SU-DHL-6 (cell line): ENCODE data around the gene ACAD10.

Experiments used
- H2AFZ ChIP-seq: fragments of 200-600 bp; sonication (generic); 2 replicates; pipeline ENCODE4 v1.6.1; 2014; ENCODE audit warnings: low read depth, mild to moderate bottlenecking, moderate library complexity, mixed read lengths, antibody characterized with exemption, low read length; ENCODE audit not compliant: severe bottlenecking
- H3F3A ChIP-seq: fragments of 200-600 bp; shearing (Covaris generic); 2 replicates; pipeline ENCODE4 v1.6.0; 2016; ENCODE audit warnings: antibody characterized with exemption, mild to moderate bottlenecking; ENCODE audit not compliant: insufficient read depth
- H3K27ac ChIP-seq: fragments of 200-600 bp; sonication (generic); 2 replicates; pipeline ENCODE4 v1.5.1; 2016; ENCODE audit warnings: low read depth, mild to moderate bottlenecking, low read length, moderate library complexity, mixed read lengths
- H3K27me3 ChIP-seq: fragments of 200-600 bp; sonication (generic), shearing (Covaris generic); 2 replicates; pipeline ENCODE4 v1.6.0; 2014; ENCODE audit warnings: mild to moderate bottlenecking, low read length
- H3K36me3 ChIP-seq: fragments of 200-600 bp; sonication (generic); 2 replicates; pipeline ENCODE4 v1.6.1; 2014; ENCODE audit warnings: mild to moderate bottlenecking, low read length, mixed read lengths
- H3K4me2 ChIP-seq: fragments of 300-600, 200-600 bp; shearing (Covaris generic), sonication (generic); 2 replicates; pipeline ENCODE4 v1.6.0; 2014; ENCODE audit warnings: low read length, low read depth, mild to moderate bottlenecking; ENCODE audit not compliant: poor library complexity, severe bottlenecking
- H3K4me3 ChIP-seq: fragments of 200-600 bp; sonication (generic); 2 replicates; pipeline ENCODE4 v1.5.1; 2014; ENCODE audit warnings: antibody characterized with exemption, low read length, mild to moderate bottlenecking, mixed read lengths; ENCODE audit not compliant: insufficient read depth, poor library complexity, severe bottlenecking
- H3K79me2 ChIP-seq: fragments of 200-600 bp; sonication (generic); 2 replicates; pipeline ENCODE4 v1.6.1; 2014; ENCODE audit warnings: mild to moderate bottlenecking, low read length, moderate library complexity; ENCODE audit not compliant: insufficient read depth
- H3K9ac ChIP-seq: fragments of 200-600 bp; sonication (generic); 2 replicates; pipeline ENCODE4 v1.7.0; 2014; ENCODE audit warnings: mild to moderate bottlenecking, low read length
- H3K9me2 ChIP-seq: fragments of 200-600 bp; sonication (generic); replicated peaks from 2 replicates; pipeline ENCODE4 v1.6.1; 2014; ENCODE audit warnings: low read length; ENCODE audit not compliant: insufficient read depth
- H3K9me3 ChIP-seq: fragments of 200-600 bp; sonication (generic); 2 replicates; pipeline ENCODE4 v1.6.1; 2014; ENCODE audit warnings: low read length, mixed read lengths; ENCODE audit not compliant: insufficient read depth
- H4K20me1 ChIP-seq: fragments of 200-600 bp; sonication (generic); 2 replicates; pipeline ENCODE4 v1.6.1; 2014; ENCODE audit warnings: low read depth, mild to moderate bottlenecking, antibody characterized with exemption, low read length, moderate library complexity, mixed read lengths
- CTCF ChIP-seq: fragments of 200-600 bp; sonication (generic); IDR thresholded peaks from one replicate; pipeline ENCODE4 v1.5.1; 2017; ENCODE audit warnings: antibody characterized with exemption, mild to moderate bottlenecking, low read length, moderate library complexity; ENCODE audit not compliant: insufficient read depth, poor library complexity, severe bottlenecking
- EZH2phosphoT487 ChIP-seq: fragments of 200-600 bp; sonication (generic), shearing (Covaris generic); conservative IDR thresholded peaks from 2 replicates; pipeline ENCODE4 v1.6.1; 2018; ENCODE audit warnings: mild to moderate bottlenecking, antibody characterized with exemption, low read length, moderate library complexity, mixed read lengths

The ACAD10 gene

GRCh38 chr12:111655356-111655755 lies 30.5 kb upstream of the ACAD10 start:
- Histone ChIP-seq H3K27ac (no peak overlapping the region), H2AFZ (no peak overlapping the region), H3F3A (no peaks in the 10 kb centered on the region), H3K9me3 (no peaks in the 10 kb centered on the region), H3K36me3 (peaks cover 18% of the 10 kb centered on the region; the same call in 1 of the 2 replicates), H3K4me2 (no peak overlapping the region), H3K27me3 (no peaks in the 10 kb centered on the region), H3K9me2 (no peaks in the 10 kb centered on the region), H3K9ac (no peak overlapping the region), H3K79me2 (no peaks in the 10 kb centered on the region), H3K4me3 (no peak overlapping the region), H4K20me1 (no peaks in the 10 kb centered on the region)
- TF ChIP-seq EZH2phosphoT487: no peak
- TF ChIP-seq CTCF: no peak

GRCh38 chr12:111656016-111656415 lies 29.8 kb upstream of the ACAD10 start:
- Histone ChIP-seq H3K9me2 (no peaks in the 10 kb centered on the region), H2AFZ (no peak overlapping the region), H3K4me2 (no peak overlapping the region), H3K9ac (no peak overlapping the region), H3K36me3 (peaks cover 16% of the 10 kb centered on the region; the same call in 1 of the 2 replicates), H3K27me3 (no peaks in the 10 kb centered on the region), H4K20me1 (no peaks in the 10 kb centered on the region), H3K9me3 (no peaks in the 10 kb centered on the region), H3K79me2 (no peaks in the 10 kb centered on the region), H3K4me3 (no peak overlapping the region), H3K27ac (no peak overlapping the region), H3F3A (no peaks in the 10 kb centered on the region)
- TF ChIP-seq CTCF (no peak), EZH2phosphoT487 (no peak)

GRCh38 chr12:111664499-111664898 lies 21.4 kb upstream of the ACAD10 start:
- H3K27ac ChIP-seq: no peak overlapping the region
- no peak overlapping the region for H3K4me3 ChIP-seq
- peaks cover 9% of the 10 kb centered on the region; the same call in 1 of the 2 replicates for H3K36me3 ChIP-seq
- TF ChIP-seq CTCF (no peak), EZH2phosphoT487 (no peak)
- no peak overlapping the region for H3K4me2 ChIP-seq
- H4K20me1 ChIP-seq: no peaks in the 10 kb centered on the region
- no peaks in the 10 kb centered on the region for H3K9me3 ChIP-seq
- no peaks in the 10 kb centered on the region for H3K9me2 ChIP-seq
- H2AFZ ChIP-seq: no peak overlapping the region
- no peaks in the 10 kb centered on the region for H3F3A ChIP-seq
- no peak overlapping the region for H3K9ac ChIP-seq
- no peaks in the 10 kb centered on the region for H3K79me2 ChIP-seq
- no peaks in the 10 kb centered on the region for H3K27me3 ChIP-seq
